ENCODE results near the gene CYP2S1. TPM values are rescaled to one million over a fixed set of nuclear protein-coding genes. Genes with fewer than 3 reads are reported as not detected.

CYP2S1 gene
- total and polyA plus RNA-seq, 9 of the 15 experiments (the other 6 are each of a cell fraction or from before 2014, with no cell fraction given) = 0.07 to 1.9 (median 0.41) TPM

DNA sequence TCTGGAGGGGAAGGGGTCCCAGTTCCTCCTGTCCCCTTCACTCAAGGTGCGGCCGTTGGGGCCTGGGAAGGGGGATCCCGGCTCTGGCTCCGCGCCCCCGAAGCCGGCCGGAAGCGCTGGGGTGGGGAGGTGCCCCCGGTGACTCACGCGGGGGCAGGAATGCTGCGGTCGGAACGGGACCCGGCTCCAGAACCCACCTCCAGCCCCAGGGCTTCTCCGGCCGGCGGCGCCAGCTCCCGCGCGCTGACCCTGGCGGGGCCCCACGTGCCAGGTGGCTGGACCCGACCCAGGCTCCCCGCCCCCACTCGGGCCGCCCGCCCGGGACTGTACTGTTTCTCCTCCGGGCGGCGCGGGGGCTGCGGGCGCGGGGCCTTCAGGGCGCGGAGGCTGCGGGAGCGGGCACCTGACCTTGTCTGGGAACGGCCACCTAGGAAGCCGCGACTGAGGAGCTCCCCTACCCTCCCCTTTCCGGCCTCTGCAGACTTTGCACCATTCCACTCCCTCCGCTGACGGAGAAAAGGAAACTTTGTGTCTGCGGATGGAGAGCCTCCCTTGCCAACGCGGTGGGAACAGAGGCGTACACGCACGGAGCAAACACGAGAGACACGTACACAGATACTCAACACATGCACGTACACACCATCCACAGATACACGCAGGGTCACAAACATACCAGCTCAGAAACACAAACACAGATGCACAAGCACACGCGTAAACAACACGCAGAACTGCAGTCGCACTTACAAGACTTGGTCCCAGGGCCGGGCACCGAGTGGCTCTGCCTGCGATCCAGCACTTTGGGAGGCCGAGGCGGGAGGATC, 33.2 kb downstream of the CYP2S1 start (continued):
- no peak for TF ChIP-seq TCF7L2 (IDR thresholded peaks at IDR 0.05; ENCODE audit: low read depth, low read length)
- TF ChIP-seq MAFK (IDR thresholded peaks at IDR 0.05; ENCODE audit: low read length) = no peak
- TF ChIP-seq ZSCAN32 (CRISPR knock-in tag; IDR thresholded peaks at IDR 0.05) = no peak
- TF ChIP-seq STAT5B (CRISPR knock-in tag; IDR thresholded peaks at IDR 0.05) = no peak
- TF ChIP-seq, protein P1, sequence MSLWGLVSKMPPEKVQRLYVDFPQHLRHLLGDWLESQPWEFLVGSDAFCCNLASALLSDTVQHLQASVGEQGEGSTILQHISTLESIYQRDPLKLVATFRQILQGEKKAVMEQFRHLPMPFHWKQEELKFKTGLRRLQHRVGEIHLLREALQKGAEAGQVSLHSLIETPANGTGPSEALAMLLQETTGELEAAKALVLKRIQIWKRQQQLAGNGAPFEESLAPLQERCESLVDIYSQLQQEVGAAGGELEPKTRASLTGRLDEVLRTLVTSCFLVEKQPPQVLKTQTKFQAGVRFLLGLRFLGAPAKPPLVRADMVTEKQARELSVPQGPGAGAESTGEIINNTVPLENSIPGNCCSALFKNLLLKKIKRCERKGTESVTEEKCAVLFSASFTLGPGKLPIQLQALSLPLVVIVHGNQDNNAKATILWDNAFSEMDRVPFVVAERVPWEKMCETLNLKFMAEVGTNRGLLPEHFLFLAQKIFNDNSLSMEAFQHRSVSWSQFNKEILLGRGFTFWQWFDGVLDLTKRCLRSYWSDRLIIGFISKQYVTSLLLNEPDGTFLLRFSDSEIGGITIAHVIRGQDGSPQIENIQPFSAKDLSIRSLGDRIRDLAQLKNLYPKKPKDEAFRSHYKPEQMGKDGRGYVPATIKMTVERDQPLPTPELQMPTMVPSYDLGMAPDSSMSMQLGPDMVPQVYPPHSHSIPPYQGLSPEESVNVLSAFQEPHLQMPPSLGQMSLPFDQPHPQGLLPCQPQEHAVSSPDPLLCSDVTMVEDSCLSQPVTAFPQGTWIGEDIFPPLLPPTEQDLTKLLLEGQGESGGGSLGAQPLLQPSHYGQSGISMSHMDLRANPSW (CRISPR knock-in tag; IDR thresholded peaks at IDR 0.05) = no peak
- TF ChIP-seq RB1 (IDR thresholded peaks at IDR 0.05; ENCODE audit: low read depth) = peak; percentile 77; the same call in 1 of the 2 replicates
- TF ChIP-seq EGR1 (conservative IDR thresholded peaks at IDR 0.05) = peak; percentile 78
- TF ChIP-seq ZNF436 (CRISPR knock-in tag; IDR thresholded peaks at IDR 0.05) = no peak
- TF ChIP-seq, protein P2, sequence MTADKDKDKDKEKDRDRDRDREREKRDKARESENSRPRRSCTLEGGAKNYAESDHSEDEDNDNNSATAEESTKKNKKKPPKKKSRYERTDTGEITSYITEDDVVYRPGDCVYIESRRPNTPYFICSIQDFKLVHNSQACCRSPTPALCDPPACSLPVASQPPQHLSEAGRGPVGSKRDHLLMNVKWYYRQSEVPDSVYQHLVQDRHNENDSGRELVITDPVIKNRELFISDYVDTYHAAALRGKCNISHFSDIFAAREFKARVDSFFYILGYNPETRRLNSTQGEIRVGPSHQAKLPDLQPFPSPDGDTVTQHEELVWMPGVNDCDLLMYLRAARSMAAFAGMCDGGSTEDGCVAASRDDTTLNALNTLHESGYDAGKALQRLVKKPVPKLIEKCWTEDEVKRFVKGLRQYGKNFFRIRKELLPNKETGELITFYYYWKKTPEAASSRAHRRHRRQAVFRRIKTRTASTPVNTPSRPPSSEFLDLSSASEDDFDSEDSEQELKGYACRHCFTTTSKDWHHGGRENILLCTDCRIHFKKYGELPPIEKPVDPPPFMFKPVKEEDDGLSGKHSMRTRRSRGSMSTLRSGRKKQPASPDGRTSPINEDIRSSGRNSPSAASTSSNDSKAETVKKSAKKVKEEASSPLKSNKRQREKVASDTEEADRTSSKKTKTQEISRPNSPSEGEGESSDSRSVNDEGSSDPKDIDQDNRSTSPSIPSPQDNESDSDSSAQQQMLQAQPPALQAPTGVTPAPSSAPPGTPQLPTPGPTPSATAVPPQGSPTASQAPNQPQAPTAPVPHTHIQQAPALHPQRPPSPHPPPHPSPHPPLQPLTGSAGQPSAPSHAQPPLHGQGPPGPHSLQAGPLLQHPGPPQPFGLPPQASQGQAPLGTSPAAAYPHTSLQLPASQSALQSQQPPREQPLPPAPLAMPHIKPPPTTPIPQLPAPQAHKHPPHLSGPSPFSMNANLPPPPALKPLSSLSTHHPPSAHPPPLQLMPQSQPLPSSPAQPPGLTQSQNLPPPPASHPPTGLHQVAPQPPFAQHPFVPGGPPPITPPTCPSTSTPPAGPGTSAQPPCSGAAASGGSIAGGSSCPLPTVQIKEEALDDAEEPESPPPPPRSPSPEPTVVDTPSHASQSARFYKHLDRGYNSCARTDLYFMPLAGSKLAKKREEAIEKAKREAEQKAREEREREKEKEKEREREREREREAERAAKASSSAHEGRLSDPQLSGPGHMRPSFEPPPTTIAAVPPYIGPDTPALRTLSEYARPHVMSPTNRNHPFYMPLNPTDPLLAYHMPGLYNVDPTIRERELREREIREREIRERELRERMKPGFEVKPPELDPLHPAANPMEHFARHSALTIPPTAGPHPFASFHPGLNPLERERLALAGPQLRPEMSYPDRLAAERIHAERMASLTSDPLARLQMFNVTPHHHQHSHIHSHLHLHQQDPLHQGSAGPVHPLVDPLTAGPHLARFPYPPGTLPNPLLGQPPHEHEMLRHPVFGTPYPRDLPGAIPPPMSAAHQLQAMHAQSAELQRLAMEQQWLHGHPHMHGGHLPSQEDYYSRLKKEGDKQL (CRISPR knock-in tag; IDR thresholded peaks at IDR 0.05; ENCODE audit: borderline replicate concordance) = no peak
- no peak for TF ChIP-seq POU5F1 (IDR thresholded peaks at IDR 0.05; ENCODE audit: borderline replicate concordance, low read depth, low read length, partially characterized antibody)
- peak; percentile 59 for TF ChIP-seq NCOR1 (IDR thresholded peaks at IDR 0.05)
- 0 out of 2 replicates have a peak, but pooled peaks have one; percentile 31 for TF ChIP-seq LEF1 (IDR thresholded peaks at IDR 0.05)
- no peak for TF ChIP-seq CREBBP (IDR thresholded peaks at IDR 0.05; ENCODE audit: low read depth, low read length)
- TF ChIP-seq, protein P3, sequence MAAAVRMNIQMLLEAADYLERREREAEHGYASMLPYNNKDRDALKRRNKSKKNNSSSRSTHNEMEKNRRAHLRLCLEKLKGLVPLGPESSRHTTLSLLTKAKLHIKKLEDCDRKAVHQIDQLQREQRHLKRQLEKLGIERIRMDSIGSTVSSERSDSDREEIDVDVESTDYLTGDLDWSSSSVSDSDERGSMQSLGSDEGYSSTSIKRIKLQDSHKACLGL (CRISPR knock-in tag; IDR thresholded peaks at IDR 0.05; ENCODE audit: borderline replicate concordance, poor library complexity, severe bottlenecking) = no peak
- no peak for TF ChIP-seq NCOA4 (IDR thresholded peaks at IDR 0.05; ENCODE audit: partially characterized antibody)
- no peak for TF ChIP-seq TCFL5 (CRISPR knock-in tag; conservative IDR thresholded peaks at IDR 0.05)
- TF ChIP-seq, protein P4, sequence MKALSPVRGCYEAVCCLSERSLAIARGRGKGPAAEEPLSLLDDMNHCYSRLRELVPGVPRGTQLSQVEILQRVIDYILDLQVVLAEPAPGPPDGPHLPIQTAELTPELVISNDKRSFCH (CRISPR knock-in tag; IDR thresholded peaks at IDR 0.05) = no peak
- TF ChIP-seq, protein P4 (tag; IDR thresholded peaks at IDR 0.05) = 0 out of 2 replicates have a peak, but pooled peaks have one; percentile 31
- no peak for TF ChIP-seq WHSC1 (IDR thresholded peaks at IDR 0.05; ENCODE audit: low read length)
- no peak for TF ChIP-seq PHB (CRISPR knock-in tag; IDR thresholded peaks at IDR 0.05)
